NB4 (cell line): ENCODE measurements around the gene STUM.

Source experiments
- DNase-seq: peaks from one replicate; pipeline ENCODE4 v3.0.0; 2010; ENCODE audit warnings: low read depth
- H3K4me3 ChIP-seq: one replicate; pipeline ENCODE4 v1.5.1; 2011; ENCODE audit warnings: mild to moderate bottlenecking, low read depth, low read length, moderate library complexity
- CTCF ChIP-seq: IDR thresholded peaks from one replicate; pipeline ENCODE4 v1.5.1; 2012; ENCODE audit warnings: low read depth, low read length
- MAX ChIP-seq: IDR thresholded peaks from 2 replicates; pipeline ENCODE4 v1.6.1; 2011; ENCODE audit warnings: low read depth, low read length
- MYC ChIP-seq: IDR thresholded peaks from 2 replicates; pipeline ENCODE4 v1.6.1; 2011; ENCODE audit warnings: low read depth, low read length
- POLR2A ChIP-seq: IDR thresholded peaks from 2 replicates; pipeline ENCODE4 v1.6.1; 2011; ENCODE audit warnings: mild to moderate bottlenecking; ENCODE audit not compliant: insufficient read length; ENCODE audit errors: extremely low read depth

The STUM gene

GRCh38 chr1:226644541-226645176, 96.1 kb downstream of the STUM start:
- DNase-seq = peak; percentile 64
- no peak overlapping the region for H3K4me3 ChIP-seq
- TF ChIP-seq MYC = no peak
- no peak for TF ChIP-seq POLR2A
- TF ChIP-seq CTCF = no peak
- no peak for TF ChIP-seq MAX

GRCh38 chr1:226645279-226645976, 96.9 kb downstream of the STUM start:
- no peak for TF ChIP-seq CTCF
- TF ChIP-seq POLR2A = no peak
- no peak for TF ChIP-seq MAX
- no peak for TF ChIP-seq MYC
- no peak overlapping the region for H3K4me3 ChIP-seq
- no peak for DNase-seq

GRCh38 chr1:226646026-226646869, 97.7 kb downstream of the STUM start:
- no peak overlapping the region for H3K4me3 ChIP-seq

GRCh38 chr1:226646870-226647449, 98.4 kb downstream of the STUM start:
- no peak overlapping the region for H3K4me3 ChIP-seq
- no peak for TF ChIP-seq MAX
- no peak for TF ChIP-seq POLR2A
- no peak for DNase-seq

More at GRCh38 chr1:226646026-226646869, 97.7 kb downstream of the STUM start:
- TF ChIP-seq POLR2A = no peak
- TF ChIP-seq MYC = no peak
- no peak for TF ChIP-seq CTCF
- TF ChIP-seq MAX = no peak
- DNase-seq = no peak

- DNase-seq = no peak
- H3K4me3 ChIP-seq = no peak overlapping the region
- no peak for TF ChIP-seq POLR2A
Measured at GRCh38 chr1:226647719-226648118, 99.2 kb downstream of the STUM start.

GRCh38 chr1:226648421-226648820, 99.9 kb downstream of the STUM start:
- DNase-seq = no peak
- H3K4me3 ChIP-seq = no peak overlapping the region
- no peak for TF ChIP-seq CTCF
- no peak for TF ChIP-seq POLR2A
- no peak for TF ChIP-seq MAX
- TF ChIP-seq MYC = no peak
